ENCODE results near the gene PPP4R3B.
"Not testable (repeated sequence)": the region's sequence is repeated elsewhere in the genome, so short reads cannot be mapped to it uniquely, and the experiment has no call there.

PPP4R3B gene

GRCh38 chr2:55595536-55595935 is 21.9 kb downstream of the PPP4R3B start:
- DNase-seq (ENCODE audit: low spot score) = no peak

GRCh38 chr2:55592130-55592529 is 25.3 kb downstream of the PPP4R3B start:
- DNase-seq (ENCODE audit: low spot score) = no peak

- peak; percentile 7 for DNase-seq (ENCODE audit: low spot score)
These were observed 26.5 kb downstream of the PPP4R3B start for GRCh38 chr2:55590810-55591440.

GRCh38 chr2:55585451-55586080 is 31.9 kb downstream of the PPP4R3B start:
- peak; percentile 55 for DNase-seq (ENCODE audit: low spot score)

- no peak for DNase-seq (ENCODE audit: low spot score)
These were observed 35.4 kb downstream of the PPP4R3B start for GRCh38 chr2:55581874-55582547.

- no peak for DNase-seq (ENCODE audit: low spot score)
These were observed 36.0 kb downstream of the PPP4R3B start for GRCh38 chr2:55581435-55581834.

GRCh38 chr2:55569002-55569401 is 48.4 kb downstream of the PPP4R3B start:
- DNase-seq (ENCODE audit: low spot score) = not testable (repeated sequence)

- DNase-seq (ENCODE audit: low spot score) = no peak
These were observed 50.1 kb downstream of the PPP4R3B start for GRCh38 chr2:55567298-55567697.

- no peak for DNase-seq (ENCODE audit: low spot score)
These were observed 51.8 kb downstream of the PPP4R3B start for GRCh38 chr2:55565613-55566012.

- DNase-seq (ENCODE audit: low spot score) = no peak
These were observed 56.6 kb downstream of the PPP4R3B start for GRCh38 chr2:55560855-55561254.

GRCh38 chr2:55556809-55557208 is 60.6 kb downstream of the PPP4R3B start:
- DNase-seq (ENCODE audit: low spot score) = no peak

- no peak for DNase-seq (ENCODE audit: low spot score)
These were observed 61.4 kb downstream of the PPP4R3B start for GRCh38 chr2:55555977-55556376.

- DNase-seq (ENCODE audit: low spot score) = no peak
These were observed 64.1 kb downstream of the PPP4R3B start for GRCh38 chr2:55553321-55553720.

- DNase-seq (ENCODE audit: low spot score) = peak; percentile 19
These were observed 66.9 kb downstream of the PPP4R3B start for GRCh38 chr2:55550368-55551102.

- not testable (repeated sequence) for DNase-seq (ENCODE audit: low spot score)
These were observed 69.7 kb downstream of the PPP4R3B start for GRCh38 chr2:55547679-55548078.

GRCh38 chr2:55547001-55547400 is 70.4 kb downstream of the PPP4R3B start:
- no peak for DNase-seq (ENCODE audit: low spot score)

GRCh38 chr2:55530539-55531081 is 86.8 kb downstream of the PPP4R3B start:
- DNase-seq (ENCODE audit: low spot score) = no peak

GRCh38 chr2:55526174-55526573 is 91.2 kb downstream of the PPP4R3B start:
- DNase-seq (ENCODE audit: low spot score) = no peak

GRCh38 chr2:55524884-55525437 is 92.5 kb downstream of the PPP4R3B start:
- DNase-seq (ENCODE audit: low spot score) = no peak

- peak; percentile 3 for DNase-seq (ENCODE audit: low spot score)
These were observed 97.2 kb downstream of the PPP4R3B start for GRCh38 chr2:55519938-55520885.

- DNase-seq (ENCODE audit: low spot score) = peak; percentile 3
These were observed 98.6 kb downstream of the PPP4R3B start for GRCh38 chr2:55518841-55519165.
